ENCODE results near the gene TBC1D3H. TPM values are rescaled to one million over a fixed set of nuclear protein-coding genes. Genes with fewer than 3 reads are reported as not detected.
"Not testable (repeated sequence)": the region's sequence is repeated elsewhere in the genome, so short reads cannot be mapped to it uniquely, and the experiment has no call there.

The TBC1D3H gene
- under 1 TPM in 1 of 2 donors, not detected in 1; 0.27 TPM for total RNA-seq

GRCh38 chr17:36388385-36389245 is at the start of gene TBC1D3H:
Gene TBC1D3H (minus strand): TSS chr17:36388435. CDS start chr17:36386895, 1,540 bp downstream.
- not testable (repeated sequence) for H3K27ac ChIP-seq; H3K27me3 ChIP-seq (replicated peaks; ENCODE audit: insufficient read depth); H3K36me3 ChIP-seq; H3K4me3 ChIP-seq; DNase-seq (ENCODE audit: low spot score); H3K4me1 ChIP-seq (ENCODE audit: control insufficient read depth in 1 of 2, low read depth in 2 of 2); H3K9me3 ChIP-seq; ATAC-seq (ENCODE audit: insufficient number of reproducible peaks, low FRiP score, low read depth)

GRCh38 chr17:36428891-36429290 is 40.7 kb upstream of the TBC1D3H start:
- H3K27me3 ChIP-seq (replicated peaks; ENCODE audit: insufficient read depth); H3K4me1 ChIP-seq (ENCODE audit: control insufficient read depth in 1 of 2, low read depth in 2 of 2); H3K4me3 ChIP-seq; H3K36me3 ChIP-seq; ATAC-seq (ENCODE audit: insufficient number of reproducible peaks, low FRiP score, low read depth); H3K27ac ChIP-seq; DNase-seq (ENCODE audit: low spot score); H3K9me3 ChIP-seq: not testable (repeated sequence)

- DNase-seq (ENCODE audit: low spot score); H3K27me3 ChIP-seq (replicated peaks; ENCODE audit: insufficient read depth); H3K4me3 ChIP-seq; H3K27ac ChIP-seq; ATAC-seq (ENCODE audit: insufficient number of reproducible peaks, low FRiP score, low read depth); H3K9me3 ChIP-seq; H3K4me1 ChIP-seq (ENCODE audit: control insufficient read depth in 1 of 2, low read depth in 2 of 2); H3K36me3 ChIP-seq: not testable (repeated sequence)
Measured at GRCh38 chr17:36415180-36415941, 27.1 kb upstream of the TBC1D3H start.

GRCh38 chr17:36390943-36391645 is 2.9 kb upstream of the TBC1D3H start:
- ATAC-seq (ENCODE audit: insufficient number of reproducible peaks, low FRiP score, low read depth); H3K27ac ChIP-seq: not testable (repeated sequence)

GRCh38 chr17:36375938-36376337 is 12.3 kb downstream of the TBC1D3H start:
- DNase-seq (ENCODE audit: low spot score); ATAC-seq (ENCODE audit: insufficient number of reproducible peaks, low FRiP score, low read depth); H3K36me3 ChIP-seq; H3K9me3 ChIP-seq; H3K4me3 ChIP-seq; H3K27ac ChIP-seq; H3K27me3 ChIP-seq (replicated peaks; ENCODE audit: insufficient read depth); H3K4me1 ChIP-seq (ENCODE audit: control insufficient read depth in 1 of 2, low read depth in 2 of 2): not testable (repeated sequence)

More at GRCh38 chr17:36390943-36391645, 2.9 kb upstream of the TBC1D3H start:
- not testable (repeated sequence) for H3K36me3 ChIP-seq; H3K4me3 ChIP-seq; H3K9me3 ChIP-seq; H3K27me3 ChIP-seq (replicated peaks; ENCODE audit: insufficient read depth); DNase-seq (ENCODE audit: low spot score); H3K4me1 ChIP-seq (ENCODE audit: control insufficient read depth in 1 of 2, low read depth in 2 of 2)

- H3K27ac ChIP-seq; H3K9me3 ChIP-seq; H3K4me3 ChIP-seq; DNase-seq (ENCODE audit: low spot score); H3K27me3 ChIP-seq (replicated peaks; ENCODE audit: insufficient read depth); H3K36me3 ChIP-seq; ATAC-seq (ENCODE audit: insufficient number of reproducible peaks, low FRiP score, low read depth); H3K4me1 ChIP-seq (ENCODE audit: control insufficient read depth in 1 of 2, low read depth in 2 of 2): not testable (repeated sequence)
Measured at GRCh38 chr17:36362496-36362895, 25.7 kb downstream of the TBC1D3H start.

Other genes with a start within 250 kb of the TBC1D3H start
- gene TBC1D3B, start 211.8 kb downstream of the TBC1D3H start, total RNA-seq = 1 to 10 TPM in 1 of 2 donors, not detected in 1; 4.0 TPM
- 1 to 10 TPM in 1 of 2 donors, not detected in 1; 1.2 TPM for gene CCL3L1, start 191.7 kb downstream of the TBC1D3H start, total RNA-seq
- under 1 TPM in 1 of 2 donors, not detected in 1; 0.41 TPM for gene CCL4L2, start 177.4 kb downstream of the TBC1D3H start, total RNA-seq
- gene TBC1D3I, start 123.9 kb downstream of the TBC1D3H start, total RNA-seq = under 1 TPM in 1 of 2 donors, not detected in 1; 0.63 TPM
- not detected for gene TBC1D3G, start 64.6 kb downstream of the TBC1D3H start, total RNA-seq
- gene ZNHIT3, start 98.2 kb upstream of the TBC1D3H start, total RNA-seq = 10 to 100 TPM; 13.8 to 27.1 TPM
- 10 to 100 TPM; 43.9 to 66.7 TPM for gene MYO19, start 146.4 kb upstream of the TBC1D3H start, total RNA-seq
- 10 to 100 TPM in 1 of 2 donors, 1 to 10 TPM in 1; 1.8 to 10.7 TPM for gene PIGW, start 146.6 kb upstream of the TBC1D3H start, total RNA-seq
- 10 to 100 TPM; 57.3 to 69.8 TPM for gene GGNBP2, start 156.5 kb upstream of the TBC1D3H start, total RNA-seq
- gene DHRS11, start 203.4 kb upstream of the TBC1D3H start, total RNA-seq = 10 to 100 TPM; 10.1 to 17.3 TPM
- 1 to 10 TPM; 3.8 to 3.9 TPM for gene MRM1, start 213.1 kb upstream of the TBC1D3H start, total RNA-seq

All from thoracic aorta (tissue), 2 donors.